GM23338 (cell line): ENCODE measurements around the gene MMP28.

ENCODE experiments used
- CTCF ChIP-seq, 2 experiments: fragments of 200-600 bp in 1 of 2; sonication (generic) in 1 of 2; conservative IDR thresholded peaks; 2 replicates each; pipeline versions ENCODE4 v1.5.1 to v1.6.1; 2016 to 2017; ENCODE audit warnings: antibody characterized with exemption in 2 of 2, low read depth in 2 of 2, mild to moderate bottlenecking in 2 of 2, moderate library complexity in 1 of 2
- STAT1 ChIP-seq: IDR thresholded peaks from one replicate; pipeline ENCODE4 v1.6.1; 2016; ENCODE audit warnings: antibody characterized with exemption; ENCODE audit not compliant: unreplicated experiment

- TF ChIP-seq CTCF (conservative IDR thresholded peaks at IDR 0.05; ENCODE audit: low read depth in 2 of 2) (no peak), STAT1 (no peak)
Observed at GRCh38 chr17:35844547-35844946, 49.1 kb upstream of the MMP28 start.
